GM10847 (cell line): ENCODE measurements around the gene COL11A1.

Experiments
- POLR2A ChIP-seq: IDR thresholded peaks from 2 replicates; pipeline ENCODE4 v1.6.1; 2011; ENCODE audit not compliant: insufficient read length; ENCODE audit errors: extremely low read depth

Gene COL11A1

GRCh38 chr1:102872526-102872925 is 235.8 kb downstream of the COL11A1 start:
- TF ChIP-seq POLR2A = no peak

GRCh38 chr1:102872097-102872496 is 236.2 kb downstream of the COL11A1 start:
- no peak for TF ChIP-seq POLR2A

GRCh38 chr1:102863704-102864103 is 244.6 kb downstream of the COL11A1 start:
- TF ChIP-seq POLR2A = no peak

DNA sequence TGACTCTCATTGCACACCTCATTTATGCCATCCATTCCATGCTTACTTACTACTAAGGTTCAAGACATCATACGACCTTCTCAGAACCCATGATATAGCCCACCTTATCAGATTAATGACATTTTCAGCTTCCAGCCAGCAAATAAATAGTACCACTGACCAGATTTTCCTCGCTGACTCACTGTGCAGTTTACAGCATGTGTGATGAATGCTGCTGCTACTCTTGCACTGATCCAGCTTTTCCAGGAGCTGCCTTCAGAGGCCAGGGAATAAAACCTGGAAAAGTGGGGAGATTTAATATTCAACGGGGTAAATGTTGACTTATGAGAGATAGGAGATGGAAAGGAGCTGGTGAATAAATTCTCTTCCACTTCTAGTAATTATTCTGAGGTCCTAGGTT is 247.1 kb downstream of the COL11A1 start:
- no peak for TF ChIP-seq POLR2A

DNA sequence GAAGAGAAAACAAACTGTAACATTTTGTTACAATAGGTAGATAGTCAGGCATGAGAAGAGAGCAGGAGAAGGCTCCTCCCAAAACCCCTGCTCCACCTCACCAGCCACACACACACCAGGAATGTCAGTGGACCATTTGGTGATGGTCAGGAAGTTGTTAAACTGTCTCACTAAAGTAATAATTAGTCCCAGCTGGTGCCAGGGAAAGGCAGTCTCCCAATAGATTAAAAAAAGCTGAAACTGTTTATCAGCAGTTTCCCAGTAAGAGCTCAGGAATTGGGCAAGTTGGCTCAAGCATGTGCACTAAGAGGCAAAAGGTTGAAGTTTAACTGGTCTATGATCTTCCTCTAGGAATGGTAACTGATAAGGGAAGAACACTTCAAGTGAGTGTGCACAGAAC is 249.6 kb downstream of the COL11A1 start:
- TF ChIP-seq POLR2A = no peak

GRCh38 chr1:102857251-102857650 is 251.1 kb downstream of the COL11A1 start:
- no peak for TF ChIP-seq POLR2A

DNA sequence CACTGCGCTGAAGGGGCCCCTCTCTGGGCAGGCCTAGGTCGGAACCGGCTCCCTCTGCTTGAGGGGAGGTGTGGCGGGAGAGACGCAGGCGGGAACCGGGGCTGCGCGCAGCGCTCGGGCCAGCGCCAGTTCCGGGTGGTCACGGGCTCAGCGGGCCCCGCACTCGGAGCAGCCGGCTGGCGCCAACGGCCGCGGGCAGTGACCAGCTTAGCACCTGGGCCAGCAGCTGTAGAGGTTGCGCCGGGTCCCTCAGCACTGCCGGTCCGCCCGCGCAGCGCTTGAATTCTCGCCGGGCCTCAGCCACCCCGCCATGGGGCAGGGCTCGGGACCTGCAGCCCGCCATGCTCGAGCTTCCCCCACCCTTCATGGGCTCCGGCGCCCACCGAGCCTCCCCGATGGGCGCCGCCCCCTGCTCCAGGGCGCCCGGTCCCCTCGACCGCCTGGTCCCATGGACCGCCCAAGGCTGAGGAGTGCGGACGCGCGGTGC is 254.6 kb downstream of the COL11A1 start:
- TF ChIP-seq POLR2A = no peak

GRCh38 chr1:102853136-102853535 is 255.2 kb downstream of the COL11A1 start:
- TF ChIP-seq POLR2A = no peak

DNA sequence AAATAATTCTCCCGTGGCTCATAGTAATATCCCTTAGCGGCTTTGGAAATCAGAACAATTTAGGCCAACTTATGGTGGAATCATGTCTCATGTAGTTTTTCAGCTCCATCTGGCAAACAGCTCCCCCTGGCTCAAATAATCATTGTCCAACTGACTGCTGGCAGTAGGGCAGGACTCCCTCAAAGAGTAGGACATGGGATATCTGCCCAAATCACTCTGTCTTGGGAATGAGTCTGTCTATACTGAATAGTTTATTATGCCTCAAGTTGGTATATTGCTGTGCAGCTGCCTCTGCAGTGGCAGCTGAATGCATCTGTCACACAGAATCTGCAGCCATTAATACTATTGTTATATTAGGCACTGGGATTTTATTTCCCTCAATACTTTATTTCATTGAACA is 255.7 kb downstream of the COL11A1 start:
- no peak for TF ChIP-seq POLR2A

GRCh38 chr1:102851616-102852015 is 256.7 kb downstream of the COL11A1 start:
- no peak for TF ChIP-seq POLR2A

DNA sequence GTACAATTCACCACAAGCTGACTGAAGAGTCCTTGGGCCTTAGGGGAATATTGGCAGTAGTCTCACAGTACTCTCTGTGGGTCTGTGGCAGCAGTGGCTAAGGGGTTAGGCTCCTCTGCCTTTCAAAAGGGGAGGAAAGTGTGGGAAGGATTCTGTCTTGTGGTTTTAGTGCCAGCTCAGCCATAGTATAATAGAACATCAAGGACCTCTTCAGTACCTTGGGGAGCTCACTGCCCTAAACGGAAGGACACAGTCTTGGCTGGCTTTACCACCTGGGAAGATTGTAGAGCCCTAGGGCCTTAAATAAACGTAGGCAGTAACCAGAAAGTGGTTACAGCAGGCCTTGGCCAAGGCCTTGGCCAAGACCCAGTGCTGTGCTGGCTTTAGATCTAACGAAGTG is 265.7 kb downstream of the COL11A1 start:
- no peak for TF ChIP-seq POLR2A

- TF ChIP-seq POLR2A = no peak
These were observed 267.6 kb downstream of the COL11A1 start for GRCh38 chr1:102840741-102841140.

DNA sequence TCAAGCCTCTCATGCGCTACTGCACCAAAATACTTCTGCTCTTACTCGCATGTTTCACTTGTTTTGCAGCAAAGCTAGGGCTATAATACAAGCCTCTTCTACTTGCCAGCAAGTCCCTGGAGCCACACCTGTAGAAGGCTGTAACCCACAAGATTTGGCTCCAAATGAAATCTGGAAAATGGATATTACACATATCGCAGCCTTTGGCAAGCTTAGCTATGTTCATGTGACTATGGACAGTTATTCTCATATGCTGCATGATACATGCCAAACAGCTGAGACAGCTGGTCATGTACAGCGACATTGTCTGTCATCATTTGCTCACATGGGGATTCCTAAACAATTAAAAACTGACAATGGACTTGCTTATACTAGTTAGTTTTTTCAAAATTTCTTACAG is 270.3 kb downstream of the COL11A1 start:
- TF ChIP-seq POLR2A = no peak

GRCh38 chr1:102837551-102837950 is 270.8 kb downstream of the COL11A1 start:
- TF ChIP-seq POLR2A = no peak

DNA sequence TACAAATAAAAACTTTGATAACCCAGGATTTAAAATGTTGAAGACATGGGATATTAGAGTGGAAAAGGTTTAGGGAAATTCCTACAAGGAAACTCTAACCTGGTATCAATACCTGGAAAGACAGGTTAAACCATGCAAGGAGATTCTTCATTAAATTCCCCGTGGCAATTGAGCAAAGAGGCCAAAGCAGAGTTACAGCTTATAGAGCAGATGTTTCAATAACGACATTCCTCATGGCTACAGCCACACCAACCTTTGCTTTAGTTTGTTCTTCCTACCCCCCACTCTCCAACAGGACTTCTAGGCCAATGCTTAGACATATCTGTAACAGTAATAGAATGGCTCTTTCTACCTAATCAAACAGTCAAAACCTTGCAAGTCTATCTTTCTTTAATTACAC is 271.3 kb downstream of the COL11A1 start:
- TF ChIP-seq POLR2A = no peak

DNA sequence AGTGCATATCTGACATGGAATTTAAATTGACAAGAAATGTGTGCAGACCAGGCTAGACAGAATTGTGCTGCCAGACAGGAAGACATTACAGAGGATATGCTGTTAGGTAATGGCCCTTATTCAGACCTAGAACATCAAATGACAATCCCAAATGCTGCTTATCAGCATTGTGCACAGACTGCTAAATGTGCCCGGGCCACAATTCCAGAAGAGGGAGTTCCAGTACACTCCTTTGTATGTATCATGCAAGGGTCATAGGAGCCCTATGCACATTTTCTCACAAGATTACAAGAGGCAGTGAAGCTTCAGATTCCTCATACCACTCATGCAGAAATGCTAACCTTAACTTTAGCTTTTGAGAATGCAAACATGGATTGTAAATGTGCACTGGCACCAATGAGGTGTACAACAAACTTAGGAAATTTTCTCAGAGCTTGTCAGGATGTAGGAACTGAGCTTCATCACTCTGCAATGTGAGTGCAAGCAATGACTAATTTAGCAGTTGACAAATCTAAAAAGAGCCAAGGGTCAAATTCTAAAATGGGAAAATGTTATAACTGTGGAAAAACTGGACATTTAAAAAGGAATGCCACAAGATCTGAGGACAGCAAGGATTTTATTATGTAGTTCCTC is 273.5 kb downstream of the COL11A1 start:
- TF ChIP-seq POLR2A = no peak

- TF ChIP-seq POLR2A = no peak
These were observed 275.2 kb downstream of the COL11A1 start for GRCh38 chr1:102833151-102833550.
